ENCODE data around the gene UBTF. TPM values are rescaled to one million over a fixed set of nuclear protein-coding genes. Genes with fewer than 3 reads are reported as not detected.

The UBTF gene
- total and polyA plus RNA-seq, 9 of the 15 experiments (the other 6 are each of a cell fraction or from before 2014, with no cell fraction given), result 1.2 to 113 (median 83.6) TPM

DNA sequence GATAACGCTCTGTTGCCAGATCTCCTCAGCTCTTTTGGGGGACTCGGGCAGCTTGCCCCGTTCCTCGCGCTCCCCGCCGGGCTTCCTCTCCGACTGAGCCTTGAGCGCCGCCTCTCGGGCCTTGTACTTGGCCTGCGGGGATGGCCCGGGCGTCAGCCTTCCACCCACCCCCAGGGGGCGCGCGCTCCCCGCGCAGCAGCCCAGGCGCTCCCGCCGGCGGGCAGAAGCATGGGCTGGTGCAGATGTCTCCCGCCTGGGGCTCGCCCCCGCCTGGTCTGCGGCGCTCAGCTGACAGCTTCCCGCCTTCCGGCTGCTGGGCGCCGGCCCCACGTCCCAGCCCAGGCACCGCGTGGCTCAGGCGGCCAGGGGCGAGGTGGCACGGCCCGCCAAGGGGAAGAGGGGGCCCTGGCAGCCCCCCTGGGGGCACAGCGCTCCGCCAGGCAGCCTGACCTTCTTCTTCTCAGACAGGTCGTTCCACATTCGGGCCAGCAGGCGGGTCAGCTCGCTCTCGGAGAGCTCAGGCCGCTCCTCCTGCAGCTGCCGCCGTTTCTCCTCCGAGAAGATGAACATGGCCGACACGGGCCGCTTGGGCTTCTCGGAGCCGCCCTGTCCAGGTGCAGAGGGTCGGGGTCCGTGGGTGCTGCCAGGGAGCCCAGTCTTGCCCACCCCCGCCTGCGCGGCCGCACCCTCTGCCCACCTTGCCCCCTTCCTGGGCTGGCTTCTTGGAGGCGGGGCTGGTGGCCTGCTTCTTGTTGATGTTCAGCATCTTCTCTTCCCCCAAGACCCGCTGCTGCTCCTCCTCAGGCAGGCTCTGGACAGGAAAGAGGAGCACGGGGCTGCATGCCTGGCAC lies 8.9 kb downstream of the UBTF start:
- POLR2A ChIA-PET, result interaction anchor here (0.7 to 3.6 kb wide), 10 partner anchors 10 to 137 kb away, joined by 3 to 16 read pairs (median 4); partner anchors contain the start of genes ATXN7L3, GRN, RUNDC3A and SLC25A39
- no peak overlapping the region for H2AFZ ChIP-seq (ENCODE audit: low read depth, low read length)
- FAIRE-seq (peak; percentile 89), ATAC-seq (peak; percentile 94), DNase-seq (ENCODE audit: extremely low read depth in 1 of 4, low spot score in 3 of 4) (peak; percentile 82 to 94 (median 88))
- H3K9me1 ChIP-seq (ENCODE audit: control insufficient read depth, insufficient read depth, low read length), result peaks cover 4% of the 10 kb centered on the region
- H3K9ac ChIP-seq (ENCODE audit: insufficient read depth in 1 of 2, low read depth in 2 of 2, low read length in 2 of 2), result peak overlapping the region; percentile 56 to 82; a peak in 3 of 4 replicates
- H3K27ac ChIP-seq (ENCODE audit: extremely low read depth, low read depth, low read length), result peak overlapping the region; percentile 61; the same call in 1 of the 3 replicates
- H3K4me3 ChIP-seq, result no peak overlapping the region
- peaks cover 83% of the 10 kb centered on the region for H3K36me3 ChIP-seq (ENCODE audit: control insufficient read depth, insufficient read depth, low read length)
- BruUV-seq (replicated peaks), result no TSS peak
- CTCF ChIA-PET (ENCODE audit: low intra/inter-chr PET ratio), result interaction anchor here (0.7 to 3.9 kb wide), 12 partner anchors 9 to 654 kb away, joined by 3 to 42 read pairs (median 6); partner anchors contain the start of genes GRN and UBTF
- H3K9me3 ChIP-seq (replicated peaks; ENCODE audit: control insufficient read depth, insufficient read depth, low read depth, low read length), result no peaks in the 10 kb centered on the region
- peaks cover 7% of the 10 kb centered on the region; the same call in 1 of the 3 replicates for H3K79me2 ChIP-seq (ENCODE audit: control insufficient read depth, insufficient read depth, low read length)
- no peaks in the 10 kb centered on the region for H3K27me3 ChIP-seq (ENCODE audit: control insufficient read depth in 2 of 2, insufficient read depth in 2 of 2, low read length in 2 of 2)
- H3K4me1 ChIP-seq (replicated peaks in 1 of 2; ENCODE audit: control insufficient read depth in 2 of 2, insufficient read depth in 2 of 2, low read length in 2 of 2), result peaks cover 12 to 51% of the 10 kb centered on the region in 2 experiments; a peak in 4 of 5 replicates
- in situ Hi-C loops (cut with MboI) (loop anchor here (5.0 kb wide), 1 partner anchor 117 kb away; no protein-coding TSS in a partner anchor), intact Hi-C loops (cut with micrococcal nuclease) (loop anchor here (1.0 to 2.0 kb wide), 4 partner anchors 56 to 312 kb away; partner anchors contain the start of gene GRN)
- 35% methylated on average over 40 of the region's 64 CpGs for WGBS (ENCODE audit: insufficient coverage, low coverage, missing lambda C conversion rate)
- peak overlapping the region; percentile 28 for H3K4me2 ChIP-seq (ENCODE audit: insufficient read depth, low read length)
- peaks cover 12% of the 10 kb centered on the region for H4K20me1 ChIP-seq (replicated peaks; ENCODE audit: control insufficient read depth, insufficient read depth, low read length)
- no peak for TF ChIP-seq IRF2 (CRISPR knock-in tag; IDR thresholded peaks at IDR 0.05)
- TF ChIP-seq SUPT5H (IDR thresholded peaks at IDR 0.05), result no peak
- TF ChIP-seq, protein P1, sequence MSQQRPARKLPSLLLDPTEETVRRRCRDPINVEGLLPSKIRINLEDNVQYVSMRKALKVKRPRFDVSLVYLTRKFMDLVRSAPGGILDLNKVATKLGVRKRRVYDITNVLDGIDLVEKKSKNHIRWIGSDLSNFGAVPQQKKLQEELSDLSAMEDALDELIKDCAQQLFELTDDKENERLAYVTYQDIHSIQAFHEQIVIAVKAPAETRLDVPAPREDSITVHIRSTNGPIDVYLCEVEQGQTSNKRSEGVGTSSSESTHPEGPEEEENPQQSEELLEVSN (IDR thresholded peaks at IDR 0.05; ENCODE audit: borderline replicate concordance in 1 of 2, extremely low read depth in 1 of 2, insufficient read depth in 1 of 2, insufficient read length in 1 of 2, low read depth in 1 of 2, low read length in 1 of 2, poor library complexity in 1 of 2, severe bottlenecking in 1 of 2), result peak; percentile 97 to 100
- no peak for TF ChIP-seq ZNF764 (CRISPR knock-in tag; IDR thresholded peaks at IDR 0.05; ENCODE audit: low read depth)
- TF ChIP-seq RFX7 (CRISPR knock-in tag; IDR thresholded peaks at IDR 0.05), result no peak
- TF ChIP-seq ZNF830 (CRISPR knock-in tag; IDR thresholded peaks at IDR 0.05), result no peak
- TF ChIP-seq MCM7 (IDR thresholded peaks at IDR 0.05), result no peak
- no peak for TF ChIP-seq ZNF778 (CRISPR knock-in tag; IDR thresholded peaks at IDR 0.05)
- TF ChIP-seq, protein P2, sequence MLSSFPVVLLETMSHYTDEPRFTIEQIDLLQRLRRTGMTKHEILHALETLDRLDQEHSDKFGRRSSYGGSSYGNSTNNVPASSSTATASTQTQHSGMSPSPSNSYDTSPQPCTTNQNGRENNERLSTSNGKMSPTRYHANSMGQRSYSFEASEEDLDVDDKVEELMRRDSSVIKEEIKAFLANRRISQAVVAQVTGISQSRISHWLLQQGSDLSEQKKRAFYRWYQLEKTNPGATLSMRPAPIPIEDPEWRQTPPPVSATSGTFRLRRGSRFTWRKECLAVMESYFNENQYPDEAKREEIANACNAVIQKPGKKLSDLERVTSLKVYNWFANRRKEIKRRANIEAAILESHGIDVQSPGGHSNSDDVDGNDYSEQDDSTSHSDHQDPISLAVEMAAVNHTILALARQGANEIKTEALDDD (IDR thresholded peaks at IDR 0.05), result no peak
- no peak for TF ChIP-seq CBX1 (IDR thresholded peaks at IDR 0.05; ENCODE audit: low read depth)
- 0 out of 2 replicates have a peak, but pooled peaks have one; percentile 26 for TF ChIP-seq HDAC8 (tag; IDR thresholded peaks at IDR 0.05)
- peak; percentile 91 for TF ChIP-seq DACH1 (IDR thresholded peaks at IDR 0.05; ENCODE audit: partially characterized antibody)
- no peak for TF ChIP-seq ZNF347 (CRISPR knock-in tag; IDR thresholded peaks at IDR 0.05; ENCODE audit: low read depth)
- no peak; a peak in 1 of 4 replicates for TF ChIP-seq ETV6 (IDR thresholded peaks at IDR 0.05; ENCODE audit: borderline replicate concordance in 1 of 2, low read depth in 2 of 2, low read length in 1 of 2)
- peak; percentile 71; the same call in 1 of the 2 replicates for TF ChIP-seq ETV6 (CRISPR knock-in tag; IDR thresholded peaks at IDR 0.05; ENCODE audit: borderline replicate concordance)
- TF ChIP-seq RAD51 (IDR thresholded peaks at IDR 0.05; ENCODE audit: borderline replicate concordance, low read depth), result no peak; the same call in 1 of the 2 replicates
- peak; percentile 62; the same call in 1 of the 2 replicates for TF ChIP-seq HCFC1 (IDR thresholded peaks at IDR 0.05; ENCODE audit: low read depth, low read length)
- no peak for TF ChIP-seq ZNF589 (CRISPR knock-in tag; IDR thresholded peaks at IDR 0.05; ENCODE audit: low read depth)

Measured in K562 (cell line).